ENCODE results near the gene STK11IP.
A peak's percentile ranks its signal among the peaks of the same experiment; 100 is the strongest.

Gene STK11IP

GRCh38 chr2:219567791-219568361 is 29.8 kb upstream of the STK11IP start:
- Histone ChIP-seq H3K4me1 (peaks cover 11 to 43% (median 37%) of the 10 kb centered on the region in 10 experiments; a peak in 19 of 20 replicates), H3K4me2 (no peak overlapping the region), H3K27ac (no peak overlapping the region), H4K20me1 (peaks cover 0 to 70% (median 23%) of the 10 kb centered on the region in 11 experiments; a peak in 16 of 22 replicates), H3K36me3 (peaks cover 0 to 34% (median 16%) of the 10 kb centered on the region in 11 experiments; a peak in 13 of 22 replicates), H3K4me3 (no peak overlapping the region), H3K9me3 (replicated peaks in 1 of 11) (no peaks in the 10 kb centered on the region), H3K27me3 (peaks cover 0 to 13% (median 0%) of the 10 kb centered on the region in 11 experiments; a peak in 5 of 22 replicates), H3K9ac (no peak overlapping the region)
- TF ChIP-seq Cebpa-rat (IDR thresholded peaks at IDR 0.05) = no peak

- peaks cover 0 to 13% (median 0%) of the 10 kb centered on the region in 11 experiments; a peak in 5 of 22 replicates for H3K27me3 ChIP-seq
- H3K27ac ChIP-seq = no peak overlapping the region
- H3K9me3 ChIP-seq (replicated peaks in 1 of 11) = no peaks in the 10 kb centered on the region
- TF ChIP-seq Cebpa-rat (IDR thresholded peaks at IDR 0.05) = no peak
- H4K20me1 ChIP-seq = peaks cover 0 to 62% (median 23%) of the 10 kb centered on the region in 11 experiments; a peak in 16 of 22 replicates
- no peak overlapping the region for H3K4me3 ChIP-seq
- peak overlapping the region in 2 of 11 experiments; percentile 39 to 46; a peak in 2 of 22 replicates for H3K9ac ChIP-seq
- H3K4me2 ChIP-seq = peak overlapping the region in 10 of 11 experiments; percentile 90 to 99 (median 96); a peak in 20 of 22 replicates
- H3K4me1 ChIP-seq = peaks cover 11 to 43% (median 37%) of the 10 kb centered on the region in 10 experiments; a peak in 19 of 20 replicates
- peaks cover 0 to 34% (median 16%) of the 10 kb centered on the region in 11 experiments; a peak in 13 of 22 replicates for H3K36me3 ChIP-seq
Observed at GRCh38 chr2:219569041-219569440, 28.6 kb upstream of the STK11IP start.

- Histone ChIP-seq H3K27me3 (peaks cover 0 to 13% (median 0%) of the 10 kb centered on the region in 11 experiments; a peak in 5 of 22 replicates), H3K4me2 (peak overlapping the region; percentile 90 to 99 (median 96)), H4K20me1 (peaks cover 0 to 56% (median 23%) of the 10 kb centered on the region in 11 experiments; a peak in 15 of 22 replicates), H3K36me3 (peaks cover 0 to 34% (median 15%) of the 10 kb centered on the region in 11 experiments; a peak in 13 of 22 replicates), H3K4me3 (peak overlapping the region in 8 of 10 experiments; percentile 72 to 86 (median 81); a peak in 13 of 20 replicates), H3K27ac (no peak overlapping the region), H3K9me3 (replicated peaks in 1 of 11) (no peaks in the 10 kb centered on the region), H3K4me1 (peaks cover 11 to 48% (median 37%) of the 10 kb centered on the region in 10 experiments; a peak in 19 of 20 replicates), H3K9ac (peak overlapping the region in 4 of 11 experiments; percentile 22 to 88 (median 66); a peak in 4 of 22 replicates)
- no peak for TF ChIP-seq Cebpa-rat (IDR thresholded peaks at IDR 0.05)
Observed at GRCh38 chr2:219569635-219570034, 28.0 kb upstream of the STK11IP start.

GRCh38 chr2:219570194-219570923 is 27.3 kb upstream of the STK11IP start:
- Histone ChIP-seq H3K4me3 (peak overlapping the region; percentile 72 to 89 (median 81)), H3K27ac (peak overlapping the region; percentile 71 to 89 (median 81)), H3K9ac (peak overlapping the region; percentile 82 to 97 (median 87)), H3K27me3 (peaks cover 0 to 13% (median 0%) of the 10 kb centered on the region in 11 experiments; a peak in 5 of 22 replicates), H4K20me1 (peaks cover 0 to 49% (median 23%) of the 10 kb centered on the region in 11 experiments; a peak in 15 of 22 replicates), H3K4me1 (peaks cover 11 to 48% (median 37%) of the 10 kb centered on the region in 10 experiments; a peak in 19 of 20 replicates), H3K36me3 (peaks cover 0 to 29% (median 15%) of the 10 kb centered on the region in 11 experiments; a peak in 13 of 22 replicates), H3K4me2 (peak overlapping the region; percentile 90 to 99 (median 96)), H3K9me3 (replicated peaks in 1 of 11) (no peaks in the 10 kb centered on the region)
- TF ChIP-seq Cebpa-rat (IDR thresholded peaks at IDR 0.05) = no peak

GRCh38 chr2:219570924-219571310 is 26.7 kb upstream of the STK11IP start:
- no peak for TF ChIP-seq Cebpa-rat (IDR thresholded peaks at IDR 0.05)
- Histone ChIP-seq H3K27ac (peak overlapping the region; percentile 71 to 89 (median 81)), H3K9ac (peak overlapping the region; percentile 82 to 97 (median 87)), H4K20me1 (peaks cover 0 to 44% (median 23%) of the 10 kb centered on the region in 11 experiments; a peak in 15 of 22 replicates), H3K4me3 (peak overlapping the region; percentile 72 to 89 (median 81)), H3K9me3 (replicated peaks in 1 of 11) (no peaks in the 10 kb centered on the region), H3K4me2 (peak overlapping the region; percentile 90 to 99 (median 96)), H3K4me1 (peaks cover 11 to 47% (median 37%) of the 10 kb centered on the region in 10 experiments; a peak in 19 of 20 replicates), H3K27me3 (peaks cover 0 to 13% (median 0%) of the 10 kb centered on the region in 11 experiments; a peak in 5 of 22 replicates), H3K36me3 (peaks cover 0 to 23% (median 14%) of the 10 kb centered on the region in 11 experiments; a peak in 12 of 22 replicates)

GRCh38 chr2:219571311-219572236 is 26.1 kb upstream of the STK11IP start, which contains the start of gene OBSL1:
TSS of gene OBSL1 (minus strand) at chr2:219571539. CDS start at chr2:219571232, 307 bp downstream.
- TF ChIP-seq Cebpa-rat (IDR thresholded peaks at IDR 0.05) = no peak
- Histone ChIP-seq H3K4me1 (peaks cover 11 to 41% (median 32%) of the 10 kb centered on the region in 10 experiments; a peak in 19 of 20 replicates), H3K27me3 (peaks cover 0 to 13% (median 0%) of the 10 kb centered on the region in 11 experiments; a peak in 5 of 22 replicates), H3K9me3 (replicated peaks in 1 of 11) (no peaks in the 10 kb centered on the region), H3K36me3 (peaks cover 0 to 17% (median 11%) of the 10 kb centered on the region in 11 experiments; a peak in 11 of 22 replicates), H3K4me2 (peak within 1 kb of the TSS; percentile 90 to 99 (median 96)), H3K4me3 (peak within 1 kb of the TSS; percentile 72 to 89 (median 81)), H3K9ac (peak within 1 kb of the TSS; percentile 82 to 97 (median 87)), H3K27ac (peak within 1 kb of the TSS; percentile 71 to 89 (median 81)), H4K20me1 (peaks cover 0 to 39% (median 23%) of the 10 kb centered on the region in 11 experiments; a peak in 15 of 22 replicates)

GRCh38 chr2:219572237-219573001 is 25.2 kb upstream of the STK11IP start, which contains the start of gene INHA:
TSS of gene INHA (plus strand) at chr2:219572310. CDS start at chr2:219572375, 65 bp downstream.
- no peak for TF ChIP-seq Cebpa-rat (IDR thresholded peaks at IDR 0.05)
- Histone ChIP-seq H3K27me3 (peaks cover 0 to 13% (median 0%) of the 10 kb centered on the region in 11 experiments; a peak in 5 of 22 replicates), H4K20me1 (peaks cover 0 to 30% (median 18%) of the 10 kb centered on the region in 11 experiments; a peak in 15 of 22 replicates), H3K36me3 (peaks cover 0 to 10% (median 4%) of the 10 kb centered on the region in 11 experiments; a peak in 7 of 22 replicates), H3K27ac (peak within 1 kb of the TSS; percentile 71 to 89 (median 81)), H3K9me3 (replicated peaks in 1 of 11) (no peaks in the 10 kb centered on the region), H3K4me1 (peaks cover 11 to 37% (median 28%) of the 10 kb centered on the region in 10 experiments; a peak in 19 of 20 replicates), H3K4me3 (peak within 1 kb of the TSS; percentile 72 to 89 (median 81)), H3K9ac (peak within 1 kb of the TSS; percentile 82 to 97 (median 87)), H3K4me2 (peak within 1 kb of the TSS; percentile 90 to 99 (median 96))

Measured in BLaER1 treated with 17β-estradiol and CSF1 and Interleukin-3, amounts not matched to agents 10 nM and 100 nM (cell line).